Mesodermal cell (in vitro differentiated cells): ENCODE data around the gene SYP.

Experiments used
- H3K27ac ChIP-seq: 2 replicates; pipeline ENCODE4 v1.7.0; 2013; ENCODE audit warnings: mild to moderate bottlenecking, low read depth, low read length, moderate library complexity; ENCODE audit not compliant: severe bottlenecking
- H3K36me3 ChIP-seq: 2 replicates; pipeline ENCODE4 v1.7.1; 2013; ENCODE audit warnings: mild to moderate bottlenecking, low read length, moderate library complexity; ENCODE audit not compliant: control insufficient read depth, insufficient read depth
- H3K4me1 ChIP-seq: one replicate; pipeline ENCODE4 v1.7.1; 2013; ENCODE audit warnings: mild to moderate bottlenecking, low read length; ENCODE audit not compliant: insufficient read depth, control insufficient read depth, poor library complexity, severe bottlenecking
- H3K4me3 ChIP-seq: 2 replicates; pipeline ENCODE4 v1.7.0; 2013; ENCODE audit warnings: low read length, control low read depth, mild to moderate bottlenecking; ENCODE audit not compliant: insufficient read depth, poor library complexity, severe bottlenecking; ENCODE audit errors: extremely low read depth
- H3K9me3 ChIP-seq: 2 replicates; pipeline ENCODE4 v1.7.1; 2013; ENCODE audit warnings: mild to moderate bottlenecking, low read length, moderate library complexity; ENCODE audit not compliant: control insufficient read depth
- WGBS, 2 experiments: methylation state at CpG; one replicate each; pipeline ENCODE4 v1.1.5; 2013; ENCODE audit warnings: missing lambda C conversion rate in 2 of 2; ENCODE audit not compliant: insufficient coverage in 2 of 2; 5-methylcytosine and 5-hydroxymethylcytosine counted together

The SYP gene

DNA sequence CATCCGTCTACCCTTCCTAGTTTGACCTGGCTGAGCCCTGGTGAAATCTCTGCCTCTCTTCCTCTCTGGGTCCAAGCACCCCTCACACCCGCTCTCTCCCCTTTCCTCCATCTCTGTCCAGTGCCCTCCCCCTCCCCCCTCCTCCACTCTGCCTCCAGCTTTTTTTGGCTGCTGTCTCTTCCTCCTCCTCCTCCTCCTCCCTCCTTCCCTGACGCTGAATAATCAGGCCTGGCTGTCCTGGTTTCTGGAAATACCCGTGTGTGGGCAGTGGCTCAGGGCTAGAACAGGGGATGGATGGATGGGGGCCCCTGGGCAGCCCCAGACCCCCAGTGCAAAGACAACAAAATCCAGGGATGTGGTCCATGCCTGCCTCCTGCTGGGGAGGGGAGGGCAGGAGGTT, 4.7 kb upstream of the SYP start:
- H3K27ac ChIP-seq: no peak overlapping the region
- WGBS, 2 experiments: 60 to 78% methylated on average over 1 to 2 of the region's 4 CpGs
- no peaks in the 10 kb centered on the region for H3K9me3 ChIP-seq
- H3K4me3 ChIP-seq: no peak overlapping the region
- H3K36me3 ChIP-seq: no peaks in the 10 kb centered on the region
- no peaks in the 10 kb centered on the region for H3K4me1 ChIP-seq

DNA sequence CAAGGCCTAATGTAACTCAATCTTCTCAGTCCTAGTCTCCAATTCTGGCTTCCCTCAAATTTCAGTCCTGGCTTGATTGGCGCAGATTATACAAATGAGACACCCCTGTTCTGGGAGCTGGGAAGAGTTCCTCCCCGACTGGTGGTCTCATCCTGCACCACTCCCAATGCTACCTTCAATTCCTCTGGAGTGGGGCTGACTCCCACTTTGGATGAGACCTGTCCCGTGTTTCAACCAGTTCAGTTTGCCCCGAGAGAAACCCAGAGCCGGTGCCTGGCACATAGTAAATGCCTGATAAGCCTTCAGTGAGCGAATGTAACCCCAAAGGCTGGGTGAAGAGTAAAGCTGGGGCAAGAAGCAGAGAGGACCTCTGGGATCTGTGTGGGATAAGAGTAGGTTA, 4.0 kb upstream of the SYP start:
- H3K9me3 ChIP-seq: no peaks in the 10 kb centered on the region

DNA sequence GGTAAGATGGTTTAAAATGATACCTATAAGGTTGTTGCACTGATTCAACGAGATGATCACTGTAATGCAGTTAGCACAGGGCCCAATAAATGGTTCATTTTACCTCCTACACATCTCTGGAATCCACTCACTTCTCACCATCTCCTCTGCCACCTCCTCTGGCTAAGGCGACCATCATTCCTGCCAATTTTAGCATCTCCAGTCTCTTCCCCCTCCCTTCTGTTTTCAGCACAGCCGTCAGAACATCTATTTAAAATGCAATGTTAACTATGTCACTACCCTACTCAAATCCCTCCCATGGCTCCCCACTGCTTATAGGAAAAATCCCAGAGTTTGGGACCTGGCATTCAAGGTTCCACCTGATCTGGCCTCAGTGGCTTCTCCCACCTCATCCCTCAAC, 3.5 kb upstream of the SYP start:
- Histone ChIP-seq H3K4me3 (no peak overlapping the region), H3K27ac (no peak overlapping the region), H3K9me3 (no peaks in the 10 kb centered on the region), H3K4me1 (peaks cover 4% of the 10 kb centered on the region), H3K36me3 (no peaks in the 10 kb centered on the region)
- WGBS, 2 experiments: 62 to 90% methylated on average over 2 to 3 of the region's 3 CpGs

More for the DNA sequence above, 4.0 kb upstream of the SYP start:
- H3K36me3 ChIP-seq: no peaks in the 10 kb centered on the region
- WGBS, 2 experiments: 92 to 95% methylated on average over 2 to 4 of the region's 6 CpGs
- H3K4me1 ChIP-seq: no peaks in the 10 kb centered on the region
- no peak overlapping the region for H3K4me3 ChIP-seq
- no peak overlapping the region for H3K27ac ChIP-seq

GRCh38 chrX:49202022-49202421, 2.0 kb upstream of the SYP start:
- no CpG with 5 or more reads among the region's 2 CpGs for WGBS, 2 experiments
- H3K9me3 ChIP-seq: no peaks in the 10 kb centered on the region
- no peak overlapping the region for H3K4me3 ChIP-seq
- H3K36me3 ChIP-seq: no peaks in the 10 kb centered on the region
- H3K27ac ChIP-seq: no peak overlapping the region
- peaks cover 4% of the 10 kb centered on the region for H3K4me1 ChIP-seq

DNA sequence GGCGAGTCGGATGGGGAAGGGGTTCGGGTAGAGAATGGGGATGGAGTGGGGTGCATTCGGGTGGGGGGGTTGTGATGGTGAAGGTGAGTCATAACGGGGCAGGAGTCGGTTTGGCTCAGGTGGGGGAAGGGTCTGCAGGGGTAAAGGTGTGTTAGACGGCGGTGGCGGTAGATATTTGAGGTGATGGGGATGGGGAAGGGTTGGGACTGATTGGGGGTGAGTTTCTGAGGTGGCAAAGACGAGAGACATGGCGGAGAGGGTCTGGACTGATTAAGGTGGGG, 738 bp downstream of the SYP start:
- WGBS, 2 experiments: 19% methylated on average over 9 of the region's 11 CpGs; no CpG with 5 or more reads in 1 of the 2 experiments
- Histone ChIP-seq H3K36me3 (no peaks in the 10 kb centered on the region), H3K27ac (no peak overlapping the region), H3K9me3 (no peaks in the 10 kb centered on the region), H3K4me1 (peaks cover 4% of the 10 kb centered on the region), H3K4me3 (no peak overlapping the region)

DNA sequence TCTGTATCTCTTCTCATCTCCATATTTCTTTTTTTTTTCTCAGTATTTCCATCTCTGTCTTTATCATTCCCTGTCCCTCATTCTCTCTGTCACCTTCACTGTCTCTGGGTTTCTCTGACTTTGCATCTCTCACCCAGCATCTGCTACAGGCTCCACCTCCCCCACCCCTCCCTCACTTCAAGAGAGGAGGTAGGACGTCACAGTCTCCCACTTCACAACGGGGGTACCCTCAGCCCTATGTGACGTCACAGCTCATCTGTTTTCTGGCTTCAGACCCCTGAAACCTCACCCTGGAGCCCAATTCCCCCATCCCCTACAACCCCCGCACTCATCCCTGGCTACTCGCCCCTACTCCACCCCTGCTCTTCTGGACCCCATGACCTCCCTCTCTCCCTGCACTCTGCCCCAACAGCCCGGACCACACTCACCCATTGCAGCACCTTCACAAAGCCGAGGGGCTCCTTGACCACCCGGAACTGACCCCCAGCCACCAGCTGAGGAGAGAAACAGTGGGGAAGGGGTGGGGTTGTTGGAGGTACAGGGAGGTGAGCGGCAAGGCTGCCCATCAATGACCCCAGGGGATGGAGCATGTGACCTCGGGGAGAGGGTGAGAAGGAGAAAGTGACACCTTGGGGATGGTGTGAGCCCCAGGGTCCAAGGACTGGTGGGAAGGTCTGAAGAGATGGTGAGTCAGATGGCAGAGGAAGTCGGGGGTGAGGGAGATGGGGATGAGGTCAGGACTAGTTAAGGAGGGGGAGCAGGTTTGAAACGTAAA, 1.3 kb downstream of the SYP start:
- Histone ChIP-seq H3K4me1 (peaks cover 4% of the 10 kb centered on the region), H3K9me3 (no peaks in the 10 kb centered on the region), H3K36me3 (no peaks in the 10 kb centered on the region), H3K27ac (no peak overlapping the region), H3K4me3 (no peak overlapping the region)
- WGBS, 2 experiments: 14% methylated on average over 1 of the region's 12 CpGs; no CpG with 5 or more reads in 1 of the 2 experiments

GRCh38 chrX:49197543-49198087, 2.4 kb downstream of the SYP start:
- Histone ChIP-seq H3K27ac (no peak overlapping the region), H3K36me3 (no peaks in the 10 kb centered on the region), H3K9me3 (no peaks in the 10 kb centered on the region), H3K4me1 (peaks cover 4% of the 10 kb centered on the region), H3K4me3 (no peak overlapping the region)
- 82 to 99% methylated on average over 6 to 8 of the region's 13 CpGs for WGBS, 2 experiments

DNA sequence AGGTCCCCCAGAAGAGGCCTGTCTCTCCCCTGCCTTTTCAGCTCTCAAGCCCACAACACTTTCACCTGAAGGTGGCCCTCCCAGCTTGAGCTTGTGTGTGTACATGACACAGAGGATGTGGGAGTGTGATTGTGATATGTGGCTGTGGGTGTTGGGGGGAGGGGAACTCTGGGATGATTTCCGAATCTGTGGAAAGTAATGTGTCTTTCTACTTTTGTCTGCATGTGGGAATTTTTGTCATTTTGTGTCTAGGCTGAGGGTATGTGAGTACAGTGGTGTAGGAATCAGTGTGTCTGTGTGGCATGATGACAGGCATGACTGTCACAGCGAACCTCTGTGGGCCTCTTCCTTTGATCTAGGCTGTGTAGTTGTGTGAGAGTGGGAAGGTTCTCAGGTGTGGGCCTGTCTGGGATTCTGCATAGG, 6.4 kb downstream of the SYP start:
- Histone ChIP-seq H3K27ac (no peak overlapping the region), H3K4me3 (no peak overlapping the region), H3K4me1 (peaks cover under 1% of the 10 kb centered on the region), H3K36me3 (no peaks in the 10 kb centered on the region), H3K9me3 (no peaks in the 10 kb centered on the region)
- 92% methylated on average over 2 of the region's 2 CpGs; no CpG with 5 or more reads in 1 of the 2 experiments for WGBS, 2 experiments

DNA sequence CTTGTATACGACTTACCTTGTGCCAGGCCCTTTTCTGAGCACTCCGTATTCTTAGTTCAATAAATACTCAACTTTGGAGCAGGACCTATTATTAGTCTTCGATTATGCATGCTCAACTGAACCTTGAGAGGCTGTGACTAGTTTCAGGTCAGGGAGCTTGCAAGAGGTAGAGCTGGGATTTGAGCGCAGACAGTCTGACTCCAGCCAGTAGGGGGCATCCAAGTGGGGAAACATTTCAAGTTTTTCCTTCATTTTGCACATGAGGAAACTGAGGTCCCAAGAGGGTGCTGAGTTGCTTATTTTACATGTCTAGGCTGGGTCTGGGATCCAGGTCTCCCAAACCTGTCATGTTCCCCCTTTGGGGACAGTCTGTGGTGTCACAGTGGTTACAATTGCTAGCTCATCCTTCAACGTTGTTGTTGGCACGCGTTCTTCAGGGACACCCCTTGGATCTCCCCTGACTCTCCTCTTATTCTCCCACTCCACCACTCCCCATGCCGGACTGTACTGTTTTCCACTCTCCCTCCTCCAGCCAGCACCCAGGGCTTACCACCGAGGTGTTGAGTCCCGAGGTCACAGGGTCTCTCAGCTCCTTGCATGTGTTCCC, 7.2 kb downstream of the SYP start:
- H3K9me3 ChIP-seq: no peaks in the 10 kb centered on the region
- H3K4me3 ChIP-seq: no peak overlapping the region
- no peaks in the 10 kb centered on the region for H3K4me1 ChIP-seq
- 75% methylated on average over 5 of the region's 10 CpGs; no CpG with 5 or more reads in 1 of the 2 experiments for WGBS, 2 experiments
- H3K27ac ChIP-seq: no peak overlapping the region
- no peaks in the 10 kb centered on the region for H3K36me3 ChIP-seq

DNA sequence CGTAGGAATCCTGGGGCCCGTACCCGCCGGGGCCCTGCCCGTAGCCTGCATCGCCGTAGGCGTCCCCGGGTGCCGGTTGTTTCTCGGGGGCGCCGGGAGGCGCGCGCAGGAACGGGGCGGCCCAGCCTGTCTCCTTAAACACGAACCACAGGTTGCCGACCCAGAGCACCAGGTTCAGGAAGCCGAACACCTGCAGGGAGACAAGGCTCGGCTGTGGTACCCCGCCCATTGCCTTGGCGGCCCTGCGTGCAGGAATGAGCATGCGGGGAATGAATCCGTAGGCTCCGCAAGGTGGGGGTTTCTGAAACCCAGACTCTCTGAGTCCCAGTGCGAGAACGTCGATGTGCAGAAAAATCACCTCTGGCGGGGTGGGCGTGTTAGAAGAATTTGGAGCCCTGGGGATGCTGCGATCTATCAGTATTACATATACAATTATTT, 8.4 kb downstream of the SYP start:
- 0% methylated on average over 1 to 7 of the region's 34 CpGs for WGBS, 2 experiments
- H3K4me3 ChIP-seq: peak overlapping the region; percentile 62
- H3K9me3 ChIP-seq: no peaks in the 10 kb centered on the region
- H3K36me3 ChIP-seq: no peaks in the 10 kb centered on the region
- no peaks in the 10 kb centered on the region for H3K4me1 ChIP-seq
- H3K27ac ChIP-seq: peak overlapping the region; percentile 73
